HepG2 (cell line): Measurements from ENCODE around the gene GATC. TPM values are rescaled to one million over a fixed set of nuclear protein-coding genes. Genes with fewer than 3 reads are reported as not detected.

Experiments
- ELF4 ChIP-seq: sonication (generic); formaldehyde crosslinking; IDR thresholded peaks from 2 replicates; pipeline ENCODE4 v1.5.0; 2020; ENCODE audit warnings: missing genetic modification reagents, mild to moderate bottlenecking, moderate library complexity, borderline replicate concordance
- FIP1L1 ChIP-seq: fragments of 200-400 bp; formaldehyde crosslinking; IDR thresholded peaks from 2 replicates; pipeline ENCODE4 v1.6.1; 2018; ENCODE audit warnings: low read depth, mild to moderate bottlenecking, low read length, moderate library complexity, borderline replicate concordance; ENCODE audit not compliant: insufficient read depth
- GZF1 ChIP-seq: sonication (generic); formaldehyde crosslinking; IDR thresholded peaks from 2 replicates; pipeline ENCODE4 v1.5.1; 2020; ENCODE audit warnings: mild to moderate bottlenecking, missing genetic modification reagents
- HNRNPUL1 ChIP-seq: fragments of 200-400 bp; formaldehyde crosslinking; IDR thresholded peaks from 2 replicates; pipeline ENCODE4 v1.6.1; 2017; ENCODE audit warnings: low read depth, mild to moderate bottlenecking, low read length, moderate library complexity
- HOMEZ ChIP-seq: IDR thresholded peaks from 2 replicates; pipeline ENCODE4 v1.6.1; 2016; ENCODE audit warnings: low read depth
- KAT7 ChIP-seq: IDR thresholded peaks from 2 replicates; pipeline ENCODE4 v1.6.1; 2018; ENCODE audit warnings: borderline replicate concordance, missing compliant biosample characterization
- LRRFIP1 ChIP-seq: sonication (generic); formaldehyde crosslinking; conservative IDR thresholded peaks from 2 replicates; pipeline ENCODE4 v1.4.0; 2020; ENCODE audit warnings: missing genetic modification reagents
- MAFF ChIP-seq: IDR thresholded peaks from 2 replicates; pipeline ENCODE4 v1.6.1; 2011; ENCODE audit warnings: low read depth, low read length, improper control_type of control experiment
- NFATC3 ChIP-seq: sonication (generic); formaldehyde crosslinking; IDR thresholded peaks from 2 replicates; pipeline ENCODE4 v1.5.1; 2020; ENCODE audit warnings: mild to moderate bottlenecking, missing genetic modification reagents
- PRDM10 ChIP-seq: sonication (generic); formaldehyde crosslinking; IDR thresholded peaks from 2 replicates; pipeline ENCODE4 v1.4.0; 2020; ENCODE audit warnings: low read depth, missing genetic modification reagents
- PRPF4 ChIP-seq: fragments of 200-400 bp; formaldehyde crosslinking; IDR thresholded peaks from 2 replicates; pipeline ENCODE4 v1.6.1; 2016; ENCODE audit warnings: low read length, low read depth; ENCODE audit not compliant: poor library complexity, severe bottlenecking
- RAD21 ChIP-seq: fragments of 450-650 bp; formaldehyde crosslinking; IDR thresholded peaks from 2 replicates; pipeline ENCODE4 v1.5.0; 2020; ENCODE audit warnings: mild to moderate bottlenecking
- TMF1 ChIP-seq: sonication (generic); formaldehyde crosslinking; IDR thresholded peaks from 2 replicates; pipeline ENCODE4 v1.8.1; 2022; ENCODE audit warnings: low read depth, missing genetic modification reagents
- ZBTB38 ChIP-seq: sonication (generic); formaldehyde crosslinking; IDR thresholded peaks from 2 replicates; pipeline ENCODE4 v1.5.1; 2020; ENCODE audit warnings: mild to moderate bottlenecking, missing genetic modification reagents
- ZBTB7A ChIP-seq: sonication (generic); formaldehyde crosslinking; IDR thresholded peaks from 2 replicates; pipeline ENCODE4 v1.8.0; 2022; ENCODE audit warnings: mild to moderate bottlenecking, missing genetic modification reagents
- ZFY ChIP-seq: sonication (generic); formaldehyde crosslinking; IDR thresholded peaks from 2 replicates; pipeline ENCODE4 v1.4.0; 2020; ENCODE audit warnings: missing genetic modification reagents
- ZMAT3 ChIP-seq: sonication (generic); formaldehyde crosslinking; conservative IDR thresholded peaks from 2 replicates; pipeline ENCODE4 v1.7.0; 2021; ENCODE audit warnings: missing genetic modification reagents
- ZNF788 ChIP-seq: sonication (generic); formaldehyde crosslinking; IDR thresholded peaks from 2 replicates; pipeline ENCODE4 v1.5.0; 2020; ENCODE audit warnings: mild to moderate bottlenecking, missing genetic modification reagents, borderline replicate concordance
- polyA plus RNA-seq, 8 experiments: library from polyadenylated mRNA; depleted of rRNA in 3 of 8; stranded (reverse) in 7 of 8; unstranded in 1 of 8; fragments of >200 nt; fragmentation: Illumina TruSeq in 4 of 8; extraction: Trizol in 4 of 8; gene quantifications; 2 replicates each; pipeline versions ENCODE4 v1.2.1 to v1.2.3, GENCODE V29; 2011 to 2016; ENCODE audit warnings: low read depth in 4 of 8, missing spikeins in 1 of 8, mixed read lengths in 1 of 8; ENCODE audit not compliant: insufficient read depth in 1 of 8
- total RNA-seq, 5 experiments: library from RNA; depleted of rRNA; stranded (reverse); fragments of >200 nt; fragmentation: Illumina TruSeq; extraction: Trizol; gene quantifications; 2 replicates each; pipeline ENCODE4 v1.2.3, GENCODE V29; 2016; ENCODE audit warnings: low read depth in 1 of 5
- TF ChIP-seq, protein P1 (sequence below): sonication (generic); formaldehyde crosslinking; IDR thresholded peaks from 2 replicates; pipeline ENCODE4 v1.4.0; 2020; ENCODE audit warnings: mild to moderate bottlenecking, missing genetic modification reagents
- TF ChIP-seq, protein P2 (sequence below): sonication (generic); formaldehyde crosslinking; conservative IDR thresholded peaks from 2 replicates; pipeline ENCODE4 v1.4.0; 2020; ENCODE audit warnings: missing genetic modification reagents

GATC gene
- total and polyA plus RNA-seq, 2 of the 13 experiments (the other 11 are each of a cell fraction or from before 2014, with no cell fraction given): 17.7 to 29.7 TPM

DNA sequence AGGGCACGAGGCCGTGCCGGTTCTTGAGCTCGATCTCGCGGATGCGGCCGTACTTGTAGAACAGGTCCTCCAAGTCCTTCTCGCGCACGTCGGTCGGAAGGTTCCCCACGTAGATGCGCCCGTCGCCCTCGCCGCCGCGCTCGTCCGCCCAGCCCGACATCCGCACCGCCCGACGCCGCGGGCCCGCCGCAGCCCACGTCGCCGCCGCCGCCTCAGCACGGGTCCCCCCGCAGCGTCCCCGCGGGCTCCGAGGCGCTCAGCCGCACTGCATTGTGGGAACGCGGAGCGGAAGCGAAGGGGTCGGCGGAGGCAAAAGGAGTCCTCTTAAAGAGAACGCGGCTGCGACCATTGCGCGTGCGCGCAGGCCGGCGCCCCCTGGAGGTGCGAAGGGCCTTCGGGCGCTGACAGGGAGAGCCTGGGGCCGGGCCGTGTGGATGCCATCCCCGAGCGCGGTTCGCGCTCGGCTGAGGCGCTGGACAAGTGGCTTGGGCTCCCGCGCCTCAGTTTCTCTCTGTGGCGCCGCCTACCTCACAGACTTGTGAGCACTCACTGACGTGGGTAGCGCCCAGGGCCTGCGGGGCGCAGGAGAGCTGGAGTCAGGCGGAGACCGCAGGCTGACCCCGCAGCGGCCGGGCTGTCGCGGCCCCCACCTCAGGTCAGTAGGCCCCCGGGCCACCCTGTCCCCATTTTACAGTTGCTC lies 23.4 kb downstream of the GATC start, which contains the start of gene SRSF9 (continued):
- TF ChIP-seq PRDM10 (CRISPR knock-in tag) (peak; percentile 24; the same call in 1 of the 2 replicates), ZFY (CRISPR knock-in tag) (peak; percentile 84), FIP1L1 (no peak), NFATC3 (CRISPR knock-in tag) (peak; percentile 88; the same call in 1 of the 2 replicates), MAFF (no peak), GZF1 (CRISPR knock-in tag) (peak; percentile 72; the same call in 1 of the 2 replicates), LRRFIP1 (CRISPR knock-in tag) (no peak), ZBTB38 (CRISPR knock-in tag) (peak; percentile 45; the same call in 1 of the 2 replicates), ZNF788 (CRISPR knock-in tag) (peak; percentile 72; the same call in 1 of the 2 replicates), ELF4 (CRISPR knock-in tag) (no peak; the same call in 1 of the 2 replicates), ZMAT3 (CRISPR knock-in tag) (peak; percentile 71), HOMEZ (CRISPR knock-in tag) (0 out of 2 replicates have a peak, but pooled peaks have one; percentile 23), ZBTB7A (CRISPR knock-in tag) (peak; percentile 42; the same call in 1 of the 2 replicates), HNRNPUL1 (peak; percentile 56; the same call in 1 of the 2 replicates), KAT7 (peak; percentile 90; the same call in 1 of the 2 replicates), PRPF4 (no peak), TMF1 (CRISPR knock-in tag) (0 out of 2 replicates have a peak, but pooled peaks have one; percentile 87), RAD21 (CRISPR knock-in tag) (peak; percentile 53; the same call in 1 of the 2 replicates)
- TF ChIP-seq, protein P1, sequence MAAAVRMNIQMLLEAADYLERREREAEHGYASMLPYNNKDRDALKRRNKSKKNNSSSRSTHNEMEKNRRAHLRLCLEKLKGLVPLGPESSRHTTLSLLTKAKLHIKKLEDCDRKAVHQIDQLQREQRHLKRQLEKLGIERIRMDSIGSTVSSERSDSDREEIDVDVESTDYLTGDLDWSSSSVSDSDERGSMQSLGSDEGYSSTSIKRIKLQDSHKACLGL (CRISPR knock-in tag): no peak; the same call in none of the 2 replicates
- TF ChIP-seq, protein P2, sequence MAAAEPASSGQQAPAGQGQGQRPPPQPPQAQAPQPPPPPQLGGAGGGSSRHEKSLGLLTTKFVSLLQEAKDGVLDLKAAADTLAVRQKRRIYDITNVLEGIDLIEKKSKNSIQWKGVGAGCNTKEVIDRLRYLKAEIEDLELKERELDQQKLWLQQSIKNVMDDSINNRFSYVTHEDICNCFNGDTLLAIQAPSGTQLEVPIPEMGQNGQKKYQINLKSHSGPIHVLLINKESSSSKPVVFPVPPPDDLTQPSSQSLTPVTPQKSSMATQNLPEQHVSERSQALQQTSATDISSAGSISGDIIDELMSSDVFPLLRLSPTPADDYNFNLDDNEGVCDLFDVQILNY: peak; percentile 44; the same call in 1 of the 2 replicates
